CD4-positive, alpha-beta T cell treated with Interleukin-21 for 1 hour (primary cell): ENCODE results near the gene SLC38A4.
"Not testable (repeated sequence)": the region's sequence is repeated elsewhere in the genome, so short reads cannot be mapped to it uniquely, and the experiment has no call there.

Source experiments
- DNase-seq: peaks from one replicate; pipeline ENCODE4 v3.0.0-alpha.2; 2020

The SLC38A4 gene

DNA sequence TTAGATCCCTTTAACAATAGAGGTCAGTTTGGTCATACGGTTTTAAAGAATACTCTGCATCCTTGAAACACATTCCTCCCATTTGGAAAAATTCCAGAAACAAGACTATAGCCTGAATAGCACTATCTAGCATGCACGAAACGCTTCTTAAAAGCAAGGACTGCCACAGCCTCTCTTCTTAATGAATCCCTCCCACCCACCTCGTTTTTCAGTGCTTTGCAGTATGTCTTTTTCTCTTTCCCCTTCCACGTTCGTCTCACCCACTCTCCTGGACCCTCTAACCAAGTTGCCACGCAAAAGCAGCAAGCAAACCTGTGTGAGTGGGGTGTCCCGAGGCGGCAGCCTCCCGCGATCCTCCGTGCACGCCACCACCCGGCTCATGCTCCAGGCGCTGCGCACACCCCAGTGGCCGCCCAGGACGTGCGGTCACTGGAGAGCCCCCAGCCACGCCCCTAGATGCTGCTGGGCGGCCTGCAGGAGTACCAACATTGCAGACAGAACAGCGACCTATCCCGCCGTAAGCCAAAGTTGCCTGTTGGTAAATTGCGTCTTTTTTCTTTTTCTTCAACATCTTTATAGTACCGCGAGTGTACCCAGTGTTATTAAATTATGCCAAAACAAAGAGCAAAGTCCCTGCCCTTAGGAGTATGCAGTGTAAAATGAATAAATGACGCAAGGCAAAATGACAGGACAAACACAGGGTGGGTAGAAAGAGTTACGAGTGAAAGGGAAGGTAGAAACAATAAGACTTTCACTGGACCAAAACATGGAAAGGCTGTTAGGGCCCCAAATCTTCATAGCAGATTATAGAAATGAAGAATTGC, at the start of gene SLC38A4:
TSS of gene SLC38A4 (minus strand) at position 407 of the 824 bp plus-strand sequence. CDS start 32,926 bp downstream, outside the sequence.
- no peak for DNase-seq

- DNase-seq: no peak
Observed at GRCh38 chr12:46875095-46875494, 49.3 kb upstream of the SLC38A4 start.

DNA sequence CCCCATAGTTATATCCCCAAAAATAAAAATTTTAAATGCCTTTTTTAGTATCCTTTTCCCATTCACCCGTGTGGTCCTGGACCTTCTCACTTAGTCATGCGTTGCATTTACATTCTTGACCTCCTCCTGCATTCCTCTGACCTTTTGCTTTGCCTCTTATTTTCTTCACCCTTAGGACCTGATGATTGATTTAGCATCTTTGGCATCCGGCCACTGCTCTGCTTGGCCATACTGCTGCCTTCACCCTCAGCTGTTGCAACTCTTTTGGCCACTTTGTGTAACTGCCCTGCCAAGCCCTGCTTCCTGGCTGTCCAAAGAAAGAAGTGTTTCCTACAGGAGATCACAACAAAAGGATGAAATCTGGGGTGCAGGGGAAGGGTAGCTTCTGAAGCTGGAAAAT, 48.8 kb upstream of the SLC38A4 start:
- no peak for DNase-seq

- no peak for DNase-seq
Observed at GRCh38 chr12:46872135-46872534, 46.3 kb upstream of the SLC38A4 start.

DNA sequence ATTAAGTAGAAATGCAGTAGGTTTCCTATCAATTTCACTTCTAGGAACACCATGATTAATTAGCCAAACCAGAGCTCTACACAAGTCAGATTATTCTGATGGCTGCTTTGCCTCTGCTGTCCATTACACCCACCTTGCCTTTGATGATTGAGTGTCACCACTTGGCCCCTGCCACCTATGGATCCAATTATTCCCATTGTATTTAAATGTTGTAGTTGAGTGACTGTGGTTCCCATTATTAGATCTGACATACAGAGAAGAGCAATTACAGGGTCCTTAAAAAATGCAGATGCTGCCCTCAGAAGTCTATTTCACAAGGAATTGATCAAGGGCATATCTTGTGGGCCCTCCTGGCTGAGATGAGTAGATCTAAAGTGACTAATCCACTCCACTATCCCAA, 39.5 kb upstream of the SLC38A4 start:
- DNase-seq: no peak

DNA sequence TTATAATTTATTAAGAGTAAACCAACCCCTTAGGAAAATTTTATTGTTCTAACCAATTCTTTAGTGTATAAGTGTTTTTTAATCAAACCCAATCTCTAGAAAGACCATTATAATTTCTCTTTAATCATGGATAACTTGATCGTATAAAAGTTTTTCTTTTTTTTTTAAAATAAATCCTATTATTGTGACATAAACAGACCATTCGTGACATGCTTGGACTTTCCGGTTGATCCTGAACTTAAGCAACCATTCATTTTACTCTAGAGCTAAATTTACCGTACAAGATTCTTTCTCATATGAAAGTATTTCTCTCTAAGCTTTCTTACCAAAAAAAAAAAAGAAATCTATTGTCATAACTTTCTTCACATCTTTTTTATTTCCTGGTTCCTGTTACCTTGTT, 32.6 kb upstream of the SLC38A4 start:
- no peak for DNase-seq

GRCh38 chr12:46857486-46857885, 31.7 kb upstream of the SLC38A4 start:
- DNase-seq: no peak

GRCh38 chr12:46855760-46856159, 30.0 kb upstream of the SLC38A4 start:
- no peak for DNase-seq

- DNase-seq: not testable (repeated sequence)
Observed at GRCh38 chr12:46854188-46854587, 28.4 kb upstream of the SLC38A4 start.

DNA sequence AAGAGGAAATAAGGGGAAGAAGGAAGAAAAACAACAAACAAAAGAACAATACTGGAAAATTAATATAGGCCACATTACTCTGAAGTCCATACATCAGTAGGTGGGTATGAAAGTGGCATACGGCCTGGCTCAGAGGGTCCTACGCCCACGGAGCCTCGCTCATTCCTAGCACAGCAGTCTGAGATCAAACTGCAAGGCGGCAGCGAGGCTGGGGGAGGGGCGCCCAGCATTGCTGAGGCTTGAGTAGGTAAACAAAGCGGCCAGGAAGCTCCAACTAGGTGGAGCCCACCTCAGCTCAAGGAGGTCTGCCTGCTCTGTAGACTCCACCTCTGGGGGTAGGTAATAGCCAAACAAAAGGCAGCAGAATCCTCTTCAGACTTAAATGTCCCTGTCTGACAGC, 23.0 kb upstream of the SLC38A4 start:
- DNase-seq: not testable (repeated sequence)

DNA sequence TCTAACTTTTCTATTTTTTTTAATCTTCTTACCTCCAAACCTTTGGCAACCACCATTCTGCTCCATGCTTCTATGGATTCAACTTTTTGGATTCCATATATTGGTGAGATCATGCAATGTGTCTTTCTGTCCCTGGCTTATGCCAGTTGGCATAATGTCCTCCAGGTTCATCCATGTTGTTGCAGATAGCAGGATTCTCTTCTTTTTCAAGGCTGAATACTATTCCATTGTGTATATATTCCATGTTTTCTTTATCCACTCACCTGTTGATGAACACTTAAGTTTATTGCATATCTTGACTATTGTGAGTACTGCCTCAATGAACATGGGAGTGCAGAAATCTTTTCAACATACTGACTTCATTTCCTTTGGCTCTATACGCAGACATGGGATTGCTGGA, 21.2 kb upstream of the SLC38A4 start:
- DNase-seq: no peak

DNA sequence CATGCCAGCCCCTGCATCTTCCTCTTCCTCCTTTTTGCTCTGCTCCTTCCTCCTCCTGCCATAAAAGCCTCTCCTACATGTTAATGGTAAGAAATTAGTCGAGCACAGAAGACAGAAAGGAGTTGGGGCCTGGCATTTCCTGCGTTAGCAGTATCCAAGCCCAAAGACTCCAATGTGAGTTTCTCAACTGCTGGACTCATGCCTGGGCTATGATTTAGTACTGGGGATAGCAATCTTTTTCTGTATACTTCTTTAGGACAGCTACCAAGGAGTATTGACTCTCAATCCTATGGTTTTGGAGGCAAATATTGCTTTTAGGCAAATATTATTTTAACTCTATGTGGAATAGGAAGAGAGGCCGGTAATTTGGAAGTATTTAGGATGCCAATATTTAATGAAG, 18.0 kb upstream of the SLC38A4 start:
- no peak for DNase-seq

- DNase-seq: no peak
Observed at GRCh38 chr12:46841891-46842290, 16.1 kb upstream of the SLC38A4 start.

- no peak for DNase-seq
Observed at GRCh38 chr12:46839964-46840363, 14.2 kb upstream of the SLC38A4 start.

DNA sequence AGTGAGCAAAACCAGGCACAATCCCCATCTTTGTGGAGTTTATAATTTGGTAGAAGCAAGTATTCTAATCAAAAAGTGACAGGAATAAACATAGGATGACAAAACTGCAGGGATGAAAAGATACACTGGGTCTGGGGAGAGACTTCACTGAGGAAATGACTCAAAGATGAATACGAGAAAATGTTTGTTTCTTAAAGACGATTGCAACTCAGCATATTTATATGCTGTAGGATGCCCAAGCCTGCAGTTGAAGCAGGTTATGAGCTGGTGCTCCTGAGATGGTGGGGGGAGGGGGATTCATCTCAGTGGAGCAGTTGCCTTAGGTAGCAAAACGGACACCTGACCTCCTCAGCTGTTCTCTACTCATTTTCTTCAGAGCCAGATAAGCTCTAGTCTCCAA, 13.4 kb upstream of the SLC38A4 start:
- DNase-seq: no peak

DNA sequence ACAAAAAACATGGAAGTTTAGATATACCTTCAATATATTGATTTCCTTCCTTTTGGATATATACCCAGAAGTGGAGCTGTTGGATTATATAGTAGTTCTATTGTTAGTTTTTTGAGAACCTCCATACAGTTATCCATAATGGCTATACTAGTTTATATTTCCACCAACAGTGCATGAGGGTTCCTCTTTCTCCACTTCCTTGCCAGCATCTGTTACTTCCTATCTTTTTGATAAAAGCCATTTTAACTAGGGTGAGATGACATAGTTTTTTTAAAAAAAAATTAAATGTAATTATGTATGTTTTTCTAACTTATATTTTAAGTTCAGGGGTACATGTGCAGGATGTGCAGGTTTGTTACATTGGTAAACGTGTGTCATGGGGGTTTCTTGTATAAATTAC, 10.0 kb upstream of the SLC38A4 start:
- no peak for DNase-seq

DNA sequence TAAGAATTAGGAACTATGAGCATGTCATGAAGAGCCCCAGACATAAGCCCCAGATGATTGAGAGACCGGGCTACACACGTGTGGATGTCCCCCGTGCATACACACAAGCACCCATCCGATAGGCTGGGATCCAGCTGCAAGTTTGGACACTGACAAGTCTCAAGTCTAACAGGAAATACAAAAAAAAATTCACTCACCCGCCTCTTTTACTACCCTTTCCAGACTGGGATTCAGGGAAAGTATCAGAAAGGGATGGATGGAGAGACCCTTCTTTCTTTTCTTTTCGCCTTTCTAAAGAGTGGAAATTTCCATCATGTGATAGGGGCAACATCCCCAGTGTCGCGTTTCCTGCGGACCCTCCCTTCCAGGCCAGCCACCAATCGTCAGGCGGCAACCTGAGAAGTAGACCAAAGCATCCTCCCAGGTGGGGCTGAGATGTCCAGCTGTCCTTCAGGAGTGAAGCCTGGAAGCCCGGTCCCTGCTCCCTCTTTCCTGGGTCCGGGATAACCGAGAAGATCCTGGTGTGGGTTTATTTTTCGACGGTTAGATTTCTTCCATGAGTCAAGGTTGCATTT, 6.4 kb upstream of the SLC38A4 start:
- no peak for DNase-seq

GRCh38 chr12:46831335-46832129, 5.7 kb upstream of the SLC38A4 start:
- DNase-seq: no peak

DNA sequence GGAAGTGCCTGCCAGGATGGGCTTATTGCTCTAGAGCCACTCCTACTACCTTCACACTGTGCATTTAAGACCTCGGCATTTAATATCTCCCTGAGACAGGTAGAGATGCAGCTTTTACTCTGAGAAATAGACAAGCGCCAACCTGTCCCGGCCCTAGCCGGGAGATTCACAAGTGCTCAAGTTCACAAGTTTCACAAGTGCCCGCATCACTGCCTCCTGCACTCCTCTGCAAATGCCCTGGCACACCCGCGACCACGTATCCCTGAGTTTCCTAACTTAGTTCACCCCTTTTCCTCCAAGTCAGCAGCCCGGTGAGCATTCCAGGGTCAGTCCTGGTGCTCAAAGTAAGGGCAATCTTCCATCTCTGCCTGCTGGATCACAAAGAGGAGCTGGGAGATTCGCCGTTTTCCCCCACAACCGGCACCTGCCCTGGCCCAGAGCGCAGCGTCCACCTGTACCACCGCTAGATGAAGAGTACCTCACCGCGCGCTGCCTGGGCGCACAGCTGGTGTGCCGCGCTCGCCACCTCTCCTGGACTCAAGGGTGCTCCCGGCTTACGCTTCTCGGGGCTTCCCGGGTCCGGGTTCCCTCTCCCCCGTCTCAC, 5.0 kb upstream of the SLC38A4 start:
- DNase-seq: no peak

GRCh38 chr12:46824709-46825108, 1.1 kb downstream of the SLC38A4 start:
- no peak for DNase-seq

DNA sequence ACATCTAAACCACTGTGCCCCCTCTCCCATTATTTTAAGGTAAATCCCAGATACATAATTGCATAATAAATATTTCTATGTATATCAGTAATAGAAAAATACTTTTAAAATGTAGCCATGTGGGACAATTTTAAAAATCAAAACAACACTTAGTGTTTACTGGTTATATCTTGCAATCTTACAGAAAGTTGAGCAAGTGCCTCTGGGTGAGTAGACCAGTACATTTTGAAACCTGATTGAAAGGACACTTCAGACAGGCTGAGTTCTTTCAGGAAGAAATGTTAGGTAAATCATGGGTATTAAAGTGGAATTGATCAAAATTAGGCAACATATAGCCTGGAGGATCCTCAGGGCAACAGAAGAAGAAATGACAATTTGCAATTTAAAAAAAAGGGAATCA, 7.2 kb downstream of the SLC38A4 start:
- no peak for DNase-seq

DNA sequence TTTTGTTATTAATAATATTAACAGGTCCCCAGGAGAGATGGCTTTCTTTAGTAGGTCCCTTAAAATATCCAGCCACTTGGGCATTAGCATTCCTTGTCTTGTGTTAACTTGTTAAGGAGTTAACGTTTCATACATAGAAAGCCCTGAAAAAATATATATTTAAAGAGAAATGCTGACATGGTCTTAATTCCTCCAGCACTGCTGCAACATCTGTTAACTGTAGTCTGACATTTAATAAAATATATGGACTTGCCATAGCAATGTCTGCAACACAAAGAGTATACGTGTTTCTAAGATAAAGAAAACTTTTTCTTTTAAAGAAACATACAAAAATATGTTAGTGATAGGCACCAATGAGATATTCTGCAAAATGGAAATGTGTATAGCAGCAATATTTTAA, 10.0 kb downstream of the SLC38A4 start:
- no peak for DNase-seq

GRCh38 chr12:46814143-46814542, 11.7 kb downstream of the SLC38A4 start:
- no peak for DNase-seq
